Measurements from ENCODE around the gene CPAMD8. TPM values are rescaled to one million over a fixed set of nuclear protein-coding genes. Genes with fewer than 3 reads are reported as not detected.

CPAMD8 gene
- total RNA-seq, 1 donor = 0.18 TPM

DNA sequence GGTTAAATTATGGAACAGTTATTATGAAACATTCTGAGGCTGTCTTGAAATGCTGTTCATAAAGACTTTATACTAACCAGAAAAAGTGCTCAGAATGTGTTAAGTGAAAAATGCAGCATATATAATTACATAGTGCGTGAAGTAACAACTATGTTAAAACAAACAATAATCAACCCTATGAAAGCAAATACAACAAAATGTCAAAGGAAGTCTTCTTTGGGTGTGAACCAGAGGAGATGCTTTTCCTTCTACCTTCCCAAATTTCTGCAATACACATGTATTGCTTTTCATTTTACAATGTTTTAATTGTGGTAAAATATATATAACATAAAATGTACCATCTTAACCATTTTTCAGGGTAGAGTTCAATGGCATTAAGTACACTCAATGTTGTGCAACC lies 92.1 kb downstream of the CPAMD8 start:
- no peak overlapping the region for H3K4me3 ChIP-seq (ENCODE audit: low read depth, low read length)
- DNase-seq (ENCODE audit: low read depth) = no peak
- TF ChIP-seq, protein P1, sequence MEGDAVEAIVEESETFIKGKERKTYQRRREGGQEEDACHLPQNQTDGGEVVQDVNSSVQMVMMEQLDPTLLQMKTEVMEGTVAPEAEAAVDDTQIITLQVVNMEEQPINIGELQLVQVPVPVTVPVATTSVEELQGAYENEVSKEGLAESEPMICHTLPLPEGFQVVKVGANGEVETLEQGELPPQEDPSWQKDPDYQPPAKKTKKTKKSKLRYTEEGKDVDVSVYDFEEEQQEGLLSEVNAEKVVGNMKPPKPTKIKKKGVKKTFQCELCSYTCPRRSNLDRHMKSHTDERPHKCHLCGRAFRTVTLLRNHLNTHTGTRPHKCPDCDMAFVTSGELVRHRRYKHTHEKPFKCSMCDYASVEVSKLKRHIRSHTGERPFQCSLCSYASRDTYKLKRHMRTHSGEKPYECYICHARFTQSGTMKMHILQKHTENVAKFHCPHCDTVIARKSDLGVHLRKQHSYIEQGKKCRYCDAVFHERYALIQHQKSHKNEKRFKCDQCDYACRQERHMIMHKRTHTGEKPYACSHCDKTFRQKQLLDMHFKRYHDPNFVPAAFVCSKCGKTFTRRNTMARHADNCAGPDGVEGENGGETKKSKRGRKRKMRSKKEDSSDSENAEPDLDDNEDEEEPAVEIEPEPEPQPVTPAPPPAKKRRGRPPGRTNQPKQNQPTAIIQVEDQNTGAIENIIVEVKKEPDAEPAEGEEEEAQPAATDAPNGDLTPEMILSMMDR (IDR thresholded peaks at IDR 0.05; ENCODE audit: insufficient read depth, low read length) = no peak

DNA sequence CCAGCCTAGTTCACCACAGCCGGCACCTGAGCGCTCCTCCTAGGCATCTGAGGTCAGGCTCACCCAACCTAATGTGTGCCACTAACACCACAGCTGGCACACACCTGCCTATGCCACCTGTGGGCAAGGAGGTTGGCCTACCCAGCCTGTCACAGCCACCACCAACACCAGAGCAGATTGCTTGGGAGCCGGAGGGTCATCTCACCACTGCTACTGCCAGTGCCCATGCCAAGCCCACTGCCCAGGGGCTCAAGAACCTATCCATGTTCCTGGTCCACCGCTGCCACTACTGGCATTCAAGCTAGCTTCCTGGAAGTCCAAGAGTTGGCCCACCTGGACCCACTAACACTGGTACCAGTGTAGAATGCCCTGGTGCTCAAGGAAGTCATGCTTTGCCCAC lies 95.3 kb downstream of the CPAMD8 start:
- TF ChIP-seq, protein P1 (IDR thresholded peaks at IDR 0.05; ENCODE audit: insufficient read depth, low read length) = no peak
- H3K4me3 ChIP-seq (ENCODE audit: low read depth, low read length) = no peak overlapping the region
- no peak for DNase-seq (ENCODE audit: low read depth)

DNA sequence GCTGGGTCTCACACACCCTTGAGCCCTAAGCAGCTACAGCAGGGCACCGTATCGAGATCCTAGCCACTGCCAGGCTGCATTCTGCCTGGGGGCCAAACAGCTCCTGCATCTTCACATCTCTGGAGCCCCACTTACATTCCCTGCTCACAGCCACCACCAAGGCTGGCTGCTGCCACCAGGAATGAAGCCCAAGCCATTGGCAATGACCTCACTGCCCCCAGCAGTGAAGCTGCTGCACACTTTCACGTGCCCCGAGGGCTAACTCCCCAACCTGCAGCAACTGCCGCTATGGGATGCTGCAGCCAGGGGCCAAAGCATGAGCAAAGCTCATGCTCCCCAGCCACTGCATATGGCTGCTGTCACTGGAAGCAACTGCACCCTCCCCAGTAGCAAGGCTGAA lies 95.9 kb downstream of the CPAMD8 start:
- TF ChIP-seq, protein P1 (IDR thresholded peaks at IDR 0.05; ENCODE audit: insufficient read depth, low read length) = no peak
- H3K4me3 ChIP-seq (ENCODE audit: low read depth, low read length) = no peak overlapping the region
- no peak for DNase-seq (ENCODE audit: low read depth)

DNA sequence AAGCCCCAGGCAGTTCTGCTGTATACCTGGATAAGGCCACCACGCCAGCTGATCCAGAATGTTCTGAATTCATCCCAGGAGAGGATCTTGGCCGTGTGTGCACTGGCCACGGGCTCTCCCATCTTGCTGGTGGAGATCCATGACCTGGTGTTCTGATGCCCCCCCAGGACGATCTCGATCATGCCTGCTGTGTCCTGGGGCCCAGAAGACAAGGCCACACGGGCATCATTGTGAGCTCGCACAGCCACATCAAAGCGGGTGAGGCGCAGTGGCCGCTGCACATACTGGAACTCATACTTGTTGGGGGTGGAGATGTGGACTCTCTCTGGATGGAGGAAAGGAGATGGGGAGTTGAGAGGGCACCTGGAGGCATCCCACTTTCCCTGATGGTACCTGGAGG lies 97.7 kb downstream of the CPAMD8 start:
- no peak overlapping the region for H3K4me3 ChIP-seq (ENCODE audit: low read depth, low read length)
- DNase-seq (ENCODE audit: low read depth) = no peak
- TF ChIP-seq, protein P1 (IDR thresholded peaks at IDR 0.05; ENCODE audit: insufficient read depth, low read length) = no peak

DNA sequence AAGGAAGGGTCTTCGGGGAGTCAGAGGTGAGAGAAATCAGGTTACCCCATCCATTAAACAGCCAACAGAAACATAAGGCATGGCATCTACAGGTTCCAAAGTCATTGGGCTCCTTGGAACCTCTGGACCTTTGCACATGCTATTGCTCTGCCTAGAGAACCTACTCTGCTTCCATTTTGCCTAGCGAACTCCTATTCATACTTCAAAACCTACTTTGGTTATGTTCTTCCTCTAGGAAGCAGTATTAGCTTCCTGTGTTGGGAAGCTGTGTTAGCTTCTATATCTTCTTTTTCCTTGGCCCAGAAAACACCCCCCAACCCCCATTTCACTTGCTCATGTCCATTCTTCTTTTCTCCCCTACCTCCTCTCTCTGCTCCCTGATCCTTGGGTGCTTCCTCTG lies 98.3 kb downstream of the CPAMD8 start:
- no peak for DNase-seq (ENCODE audit: low read depth)
- TF ChIP-seq, protein P1 (IDR thresholded peaks at IDR 0.05; ENCODE audit: insufficient read depth, low read length) = no peak
- H3K4me3 ChIP-seq (ENCODE audit: low read depth, low read length) = no peak overlapping the region

DNA sequence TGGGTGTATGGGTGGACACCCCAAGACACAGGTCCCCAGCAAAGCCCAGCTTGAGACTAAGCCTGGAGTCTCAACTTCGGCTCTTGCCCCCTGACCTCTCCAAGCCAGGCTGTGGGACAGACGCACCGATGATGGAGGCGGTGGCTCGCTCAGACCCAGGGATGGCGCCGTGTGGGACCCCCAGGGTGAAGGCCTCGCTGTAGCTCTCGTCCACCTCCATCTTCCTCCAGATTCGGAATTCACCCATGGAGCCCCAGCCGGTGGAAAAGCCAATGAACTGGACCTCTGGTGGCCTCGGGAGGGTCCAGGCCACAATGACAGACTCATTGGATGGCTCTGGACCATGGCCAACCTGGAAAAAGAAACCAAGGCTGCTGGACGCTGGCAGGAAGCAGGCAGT lies 98.7 kb downstream of the CPAMD8 start:
- H3K4me3 ChIP-seq (ENCODE audit: low read depth, low read length) = no peak overlapping the region
- TF ChIP-seq, protein P1 (IDR thresholded peaks at IDR 0.05; ENCODE audit: insufficient read depth, low read length) = no peak
- no peak for DNase-seq (ENCODE audit: low read depth)

DNA sequence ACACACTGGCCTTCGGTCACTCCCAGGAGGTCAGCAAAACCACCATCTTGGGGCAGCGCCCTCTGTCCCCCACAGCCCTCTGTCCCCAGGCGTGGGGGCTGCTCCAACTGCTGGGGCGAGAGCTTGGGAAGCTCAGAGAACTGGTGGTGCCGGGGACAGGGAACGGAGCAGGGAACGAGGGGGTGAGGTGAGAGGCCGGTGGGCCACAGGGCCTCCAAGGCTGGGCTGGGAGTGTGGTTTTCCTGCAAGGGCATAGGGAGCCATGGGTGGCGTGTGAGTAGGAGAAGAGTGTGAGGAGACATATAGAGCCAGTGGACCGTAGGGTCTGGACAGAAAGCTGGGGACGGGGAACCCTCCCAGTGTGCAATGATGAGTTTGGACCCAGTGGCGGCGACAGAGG lies 103.7 kb downstream of the CPAMD8 start:
- no peak for DNase-seq (ENCODE audit: low read depth)
- H3K4me3 ChIP-seq (ENCODE audit: low read depth, low read length) = no peak overlapping the region
- TF ChIP-seq, protein P1 (IDR thresholded peaks at IDR 0.05; ENCODE audit: insufficient read depth, low read length) = no peak
